ENCODE measurements around the gene KRT33B. TPM values are rescaled to one million over a fixed set of nuclear protein-coding genes. Genes with fewer than 3 reads are reported as not detected.

The KRT33B gene
- not detected for total RNA-seq (2021; ENCODE audit: unreplicated experiment)
- not detected for polyA plus RNA-seq (2012; ENCODE audit: insufficient read length)
- not detected for Bru-seq, nascent RNA
- not detected for BruChase-seq, experiment 1, labeled RNA remaining after a 2-hour chase
- BruChase-seq, experiment 2, labeled RNA remaining after a 6-hour chase, result not detected
- long read RNA-seq, result 0 reads

- Histone ChIP-seq H3K4me3 (ENCODE audit: low read depth in 2 of 2, low read length in 2 of 2) (no peak within 1 kb of the TSS), H3K36me3 (ENCODE audit: control insufficient read depth, insufficient read depth, low read length) (no peaks in the 10 kb centered on the region), H3K27ac (ENCODE audit: low read length) (no peak within 1 kb of the TSS), H3K9me3 (ENCODE audit: control insufficient read depth, insufficient read depth, low read depth, low read length) (no peaks in the 10 kb centered on the region), H3K4me1 (ENCODE audit: control insufficient read depth, insufficient read depth, low read length) (no peaks in the 10 kb centered on the region), H3K27me3 (ENCODE audit: control insufficient read depth, insufficient read depth, low read length) (peaks cover 2% of the 10 kb centered on the region; the same call in 1 of the 2 replicates)
- no peak for TF ChIP-seq REST (IDR thresholded peaks at IDR 0.05; ENCODE audit: insufficient read depth in 1 of 2, low read depth in 2 of 2, low read length in 1 of 2)
- no peak for TF ChIP-seq CTCF (IDR thresholded peaks at IDR 0.05)
- TF ChIP-seq TCF7L2 (IDR thresholded peaks at IDR 0.05; ENCODE audit: low read depth, low read length), result no peak
- TF ChIP-seq POLR2AphosphoS5 (IDR thresholded peaks at IDR 0.05; ENCODE audit: low read depth, low read length), result no peak
- no peak for TF ChIP-seq SIN3A (IDR thresholded peaks at IDR 0.05; ENCODE audit: borderline replicate concordance, insufficient read depth, low read depth, low read length)
- ATAC-seq (no peak), DNase-seq (ENCODE audit: low read depth, low spot score) (no peak)
- ChIA-PET POLR2A (no interaction called here), CTCF (no interaction called here)
- in situ Hi-C loops (cut with HindIII; ENCODE audit: low pct_unique_long_range_greater_than_20kb, low sequenced_read_pairs) (no loop called here), intact Hi-C loops (cut with micrococcal nuclease; ENCODE audit: unreplicated experiment) (loop anchor here (10.0 kb wide), 1 partner anchor 295 kb away; no protein-coding TSS in a partner anchor)
- no TSS peak for BruUV-seq (replicated peaks)
Measured at GRCh38 chr17:41369713-41370112, at the start of gene KRT33B. Gene KRT33B, minus strand, starts transcription at chr17:41369813. Its CDS starts 63 bp downstream, at chr17:41369750.

GRCh38 chr17:41418116-41418860, 48.7 kb upstream of the KRT33B start:
- H3K4me3 ChIP-seq (ENCODE audit: low read depth in 2 of 2, low read length in 2 of 2), result no peak overlapping the region
- H3K27ac ChIP-seq (ENCODE audit: low read length), result no peak overlapping the region; the same call in 1 of the 2 replicates
- no peak for DNase-seq (ENCODE audit: low read depth, low spot score)
- ChIA-PET CTCF (interaction anchor here (1.1 to 1.6 kb wide), 2 partner anchors 8 to 12 kb away, joined by 4 read pairs; no protein-coding TSS in a partner anchor), POLR2A (interaction anchor here (0.6 kb wide), 1 partner anchor 802 kb away, joined by 3 read pairs; no protein-coding TSS in a partner anchor)
- no peak for TF ChIP-seq REST (IDR thresholded peaks at IDR 0.05; ENCODE audit: insufficient read depth in 1 of 2, low read depth in 2 of 2, low read length in 1 of 2)
- no peak for TF ChIP-seq TCF7L2 (IDR thresholded peaks at IDR 0.05; ENCODE audit: low read depth, low read length)
- TF ChIP-seq POLR2AphosphoS5 (IDR thresholded peaks at IDR 0.05; ENCODE audit: low read depth, low read length), result no peak
- TF ChIP-seq SIN3A (IDR thresholded peaks at IDR 0.05; ENCODE audit: borderline replicate concordance, insufficient read depth, low read depth, low read length), result no peak
- TF ChIP-seq CTCF (IDR thresholded peaks at IDR 0.05), result no peak
- no peak for ATAC-seq
- no peaks in the 10 kb centered on the region for H3K9me3 ChIP-seq (ENCODE audit: control insufficient read depth, insufficient read depth, low read depth, low read length)
- no peaks in the 10 kb centered on the region for H3K36me3 ChIP-seq (ENCODE audit: control insufficient read depth, insufficient read depth, low read length)
- H3K4me1 ChIP-seq (ENCODE audit: control insufficient read depth, insufficient read depth, low read length), result peaks cover 14% of the 10 kb centered on the region; the same call in 1 of the 2 replicates
- no TSS peak for BruUV-seq (replicated peaks)
- H3K27me3 ChIP-seq (ENCODE audit: control insufficient read depth, insufficient read depth, low read length), result no peaks in the 10 kb centered on the region
- intact Hi-C loops (cut with micrococcal nuclease; ENCODE audit: unreplicated experiment) (no loop called here), in situ Hi-C loops (cut with HindIII; ENCODE audit: low pct_unique_long_range_greater_than_20kb, low sequenced_read_pairs) (no loop called here)

Data from Panc1 (cell line).